Stimulated activated CD8-positive, alpha-beta memory T cell treated with anti-CD3 and anti-CD28 coated beads, Interleukin-7, amount 100 ng/mL, for 24 hours (primary cell): ENCODE data around the gene TRAPPC13.
"Not testable (repeated sequence)": the region's sequence is repeated elsewhere in the genome, so short reads cannot be mapped to it uniquely, and the experiment has no call there.

Experiments used
- DNase-seq: peaks from one replicate; pipeline ENCODE4 v3.0.0-alpha.2; 2020; ENCODE audit warnings: low read depth

TRAPPC13 gene

DNA sequence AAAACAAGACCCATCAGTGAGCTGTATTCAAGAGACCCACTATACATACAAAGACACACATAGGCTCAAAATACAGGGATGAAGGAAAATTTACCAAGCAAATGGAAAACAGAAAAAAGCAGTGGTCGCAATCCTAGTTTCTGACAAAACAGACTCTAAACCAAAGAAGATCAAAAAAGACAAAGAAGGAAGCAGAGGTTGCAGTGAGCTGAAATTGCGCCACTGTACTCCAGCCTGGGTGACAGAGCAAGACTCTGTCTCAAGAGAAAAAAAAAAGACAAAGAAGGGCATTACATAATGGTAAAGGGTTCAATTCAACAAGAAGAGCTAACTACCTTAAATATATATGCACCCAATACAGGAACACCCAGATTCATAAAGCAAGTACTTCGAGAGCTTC is 51.2 kb downstream of the TRAPPC13 start:
- not testable (repeated sequence) for DNase-seq

DNA sequence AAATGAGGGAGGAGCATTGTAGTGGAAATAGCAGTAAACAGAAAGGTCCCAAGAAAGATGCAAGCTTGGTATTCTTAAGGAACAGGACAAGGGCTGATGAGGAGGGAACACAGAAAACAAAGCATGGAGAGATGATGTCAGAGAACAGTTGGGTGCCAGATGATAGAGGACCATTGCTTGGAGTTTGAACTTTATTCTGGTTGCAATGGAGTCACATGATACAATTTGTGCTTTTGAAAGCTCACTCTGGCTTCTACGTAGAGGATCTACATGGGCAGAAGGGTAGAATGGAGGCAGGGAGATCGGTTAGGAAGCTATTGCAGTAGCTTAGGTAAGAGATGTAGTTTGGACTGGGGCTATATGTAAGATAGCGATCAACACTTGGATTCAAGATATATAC is 57.3 kb downstream of the TRAPPC13 start:
- no peak for DNase-seq

DNA sequence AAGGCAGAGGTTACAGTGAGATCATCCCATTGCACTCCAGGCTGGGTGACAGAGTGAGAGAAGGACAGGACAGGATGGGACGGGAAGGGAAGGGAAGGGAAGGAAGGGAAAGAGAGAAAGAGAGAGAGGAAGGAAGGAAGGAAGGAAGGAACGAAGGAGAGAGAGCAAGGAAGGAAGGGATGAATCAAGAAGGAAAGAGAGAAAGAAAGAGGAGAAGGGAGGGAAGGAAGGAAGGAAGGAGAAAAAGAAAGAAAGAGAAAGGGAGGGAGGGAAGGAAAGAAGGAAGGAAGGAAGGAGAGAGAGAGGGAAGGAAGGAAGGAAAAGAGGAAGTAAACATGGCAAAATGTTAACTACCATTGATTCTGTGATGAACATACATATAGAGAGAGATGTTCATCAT is 68.3 kb downstream of the TRAPPC13 start:
- no peak for DNase-seq

DNA sequence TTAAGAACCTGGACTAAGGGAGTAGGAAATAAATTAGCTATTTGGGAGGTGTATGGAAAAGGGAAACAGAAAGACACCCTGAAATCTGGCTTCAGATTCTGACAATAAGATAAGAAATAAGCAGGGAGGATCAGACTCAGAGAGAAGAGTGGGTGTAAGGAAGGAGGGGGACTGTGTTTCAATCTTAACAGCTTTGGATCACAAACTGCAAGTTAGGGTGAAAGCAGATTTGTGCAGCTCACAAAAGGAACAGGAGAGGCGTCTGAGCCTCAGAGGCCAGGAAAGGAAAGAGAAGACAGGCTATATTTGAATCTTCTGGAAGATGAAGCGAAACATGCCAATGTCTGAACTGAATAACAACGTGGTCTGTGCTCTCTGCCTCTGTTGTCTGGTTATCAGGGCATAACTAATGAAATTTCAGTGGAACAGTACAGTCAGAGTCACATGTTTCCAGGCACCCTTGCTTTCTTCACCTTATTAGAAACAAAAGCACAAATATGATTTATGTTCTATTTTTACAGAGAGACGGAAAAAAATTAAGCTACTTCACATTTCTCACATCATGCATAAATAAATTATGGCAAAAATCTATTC is 70.4 kb downstream of the TRAPPC13 start:
- DNase-seq = no peak

DNA sequence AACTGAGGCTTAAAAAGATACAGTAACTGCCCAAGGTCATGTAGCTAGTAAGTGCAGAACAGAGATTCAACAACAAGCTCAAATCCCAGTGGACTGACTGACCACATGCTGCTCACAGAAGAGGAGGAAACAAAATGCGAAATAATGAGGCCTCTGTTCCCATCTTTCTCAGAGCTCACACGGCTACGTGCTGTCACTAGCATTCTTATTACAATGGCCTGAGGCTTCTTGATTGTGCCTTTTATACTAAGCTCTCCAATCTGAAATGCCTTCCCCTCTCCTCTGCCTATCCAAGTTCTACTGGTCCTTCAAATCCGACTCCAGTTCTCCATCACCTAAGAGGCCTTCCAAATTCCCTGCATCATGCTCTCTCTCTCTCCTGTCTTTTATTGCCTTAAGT is 71.1 kb downstream of the TRAPPC13 start:
- DNase-seq = no peak

DNA sequence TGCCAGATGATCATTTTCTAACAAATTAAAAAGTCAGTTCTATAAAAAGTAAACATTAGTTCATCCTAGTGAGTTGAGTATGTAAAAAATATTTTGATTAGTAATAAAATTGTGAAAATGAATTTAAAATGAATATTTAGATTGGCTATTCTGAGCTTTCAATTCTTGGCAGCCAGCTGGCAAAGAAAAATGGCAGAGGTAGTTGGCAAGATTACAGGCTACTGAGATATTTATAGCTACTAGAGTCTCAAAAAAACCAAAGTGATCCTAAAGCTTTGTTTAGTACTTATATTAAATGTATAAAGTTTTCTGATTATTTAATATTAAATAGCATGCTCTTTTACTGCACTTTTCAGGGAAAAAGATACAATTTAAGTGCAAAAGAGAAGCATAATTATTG is 72.1 kb downstream of the TRAPPC13 start:
- DNase-seq = no peak

DNA sequence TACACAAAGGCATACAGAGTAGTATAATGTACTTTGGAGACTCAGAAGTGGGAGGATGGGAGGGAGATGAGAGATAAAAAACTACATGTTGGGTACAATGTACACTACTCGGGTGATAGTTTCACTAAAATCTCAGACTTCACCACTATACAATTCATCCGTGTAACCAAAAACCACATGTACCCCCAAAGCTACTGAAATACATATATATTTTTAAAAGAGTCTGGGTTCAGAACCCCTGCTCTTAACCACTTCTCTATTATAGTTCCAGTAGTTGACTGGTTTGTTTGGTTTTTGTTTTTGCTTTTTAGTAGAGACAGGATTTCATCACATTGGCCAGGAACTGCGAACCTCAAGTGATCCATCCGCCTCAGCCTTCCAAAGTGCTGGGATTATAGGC is 74.5 kb downstream of the TRAPPC13 start:
- no peak for DNase-seq

DNA sequence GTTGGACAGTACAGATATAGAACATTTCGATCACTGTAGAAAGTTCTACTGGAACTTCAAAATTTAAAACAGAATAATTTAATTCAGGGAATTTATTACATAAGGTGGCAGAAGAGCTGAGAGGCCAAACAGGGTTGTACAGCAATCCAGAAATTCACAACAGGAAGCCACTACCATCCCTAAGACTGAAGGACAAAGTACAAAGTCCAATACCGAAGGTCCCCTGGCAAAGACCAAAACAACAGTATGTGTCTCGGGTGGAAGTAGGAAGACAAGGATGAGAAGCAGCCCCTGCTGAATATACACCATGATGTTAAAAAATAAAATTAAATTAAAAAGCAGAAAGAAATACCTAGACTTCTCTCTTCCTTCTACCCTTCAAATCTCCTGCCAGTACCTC is 77.2 kb downstream of the TRAPPC13 start:
- DNase-seq = no peak

DNA sequence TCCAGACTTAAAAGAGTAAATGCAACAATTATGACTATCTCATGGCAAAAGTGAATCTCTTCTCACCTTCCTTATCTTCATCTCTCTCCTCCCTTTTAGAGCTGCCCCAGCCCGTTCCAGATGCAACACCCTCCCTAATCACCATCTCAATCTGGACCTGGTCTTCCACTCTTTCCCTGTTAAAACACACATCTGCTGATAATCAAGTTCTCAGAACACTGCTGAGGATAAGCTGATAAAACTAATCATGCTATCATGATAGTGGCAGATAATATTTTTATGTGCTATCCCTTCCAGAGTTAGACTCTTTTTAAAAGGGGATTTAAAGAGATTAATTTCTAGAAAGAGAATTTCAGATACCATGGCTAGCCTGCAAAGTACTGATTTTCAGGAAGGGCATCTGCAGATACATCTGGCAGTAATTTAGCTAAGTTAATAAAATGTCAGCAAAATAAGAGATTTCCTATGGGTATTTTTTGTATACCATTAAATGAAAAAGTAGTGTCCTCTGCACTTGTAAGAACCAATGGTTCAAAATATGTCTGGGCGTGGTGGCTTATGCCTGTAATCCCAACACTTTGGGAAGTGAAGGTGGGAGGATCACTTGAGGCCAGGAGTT is 79.9 kb downstream of the TRAPPC13 start:
- no peak for DNase-seq

DNA sequence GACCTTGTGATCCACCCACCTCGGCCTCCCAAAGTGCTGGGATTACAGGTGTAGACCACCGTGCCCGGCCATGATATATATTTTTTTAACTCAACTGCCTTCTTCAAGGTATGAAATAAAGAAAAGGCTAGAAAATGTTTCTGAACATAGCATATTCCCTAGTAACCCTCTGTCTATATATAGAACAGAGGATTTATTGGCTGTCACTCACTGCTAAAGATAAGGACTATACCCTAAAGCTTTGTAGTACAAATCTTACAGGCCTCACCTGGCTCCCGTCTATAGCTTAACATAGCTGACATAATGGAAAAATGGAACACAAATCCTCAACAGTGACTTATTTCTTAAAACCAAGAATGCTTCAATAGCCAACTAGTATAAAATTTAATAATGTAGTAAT is 82.8 kb downstream of the TRAPPC13 start:
- DNase-seq = no peak

DNA sequence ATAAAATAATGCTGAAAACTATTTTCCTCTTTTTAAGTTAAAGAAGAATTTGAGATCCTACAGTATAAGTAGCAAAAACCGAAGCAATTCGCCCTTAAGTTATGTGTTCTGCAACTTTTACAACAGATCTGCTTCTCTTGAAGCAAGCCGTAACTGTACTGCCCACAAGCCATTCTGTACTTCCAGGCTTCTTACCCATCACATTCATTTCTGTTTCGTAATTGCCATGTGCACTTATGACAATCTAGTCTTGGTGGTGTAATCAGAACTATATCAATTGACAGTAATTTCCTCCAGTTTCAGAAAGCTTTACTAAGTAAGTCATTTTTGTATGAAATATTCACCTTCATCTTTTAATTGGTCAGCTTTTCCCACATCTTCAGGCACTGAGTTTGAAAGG is 83.3 kb downstream of the TRAPPC13 start:
- DNase-seq = no peak
